Testis (tissue), 3 donors: Measurements from ENCODE around the gene MAGEA4. TPM values are rescaled to one million over a fixed set of nuclear protein-coding genes. Genes with fewer than 3 reads are reported as not detected.

Source experiments
- DNase-seq: peaks from one replicate; pipeline ENCODE4 v3.0.0-alpha.2; 2019
- H3K27ac ChIP-seq, 2 donors: fragments of 200-600 bp; sonication (generic); one replicate each; pipeline ENCODE4 v1.5.1; 2019
- H3K27me3 ChIP-seq: fragments of 200-600 bp; sonication (generic); one replicate; pipeline ENCODE4 v1.5.1; 2019
- H3K36me3 ChIP-seq: fragments of 200-600 bp; sonication (generic); one replicate; pipeline ENCODE4 v1.5.1; 2017; ENCODE audit warnings: low read depth; ENCODE audit errors: missing control alignments
- H3K4me1 ChIP-seq: fragments of 200-600 bp; sonication (generic); one replicate; pipeline ENCODE4 v1.5.1; 2019
- H3K4me3 ChIP-seq, 2 donors: fragments of 200-600 bp; sonication (generic); one replicate each; pipeline ENCODE4 v1.5.1; 2017 to 2019
- H3K9me3 ChIP-seq: fragments of 200-600 bp; sonication (generic); one replicate; pipeline ENCODE4 v1.5.1; 2017
- CTCF ChIP-seq, 3 experiments: fragments of 450-650 bp in 2 of 3; fragments of 200-600 bp in 1 of 3; sonication (generic) in 1 of 3; IDR thresholded peaks; one replicate each; pipeline ENCODE4 v1.5.1; 2016 to 2019; ENCODE audit warnings: antibody characterized with exemption in 3 of 3, mild to moderate bottlenecking in 2 of 3, moderate library complexity in 1 of 3
- POLR2A ChIP-seq: fragments of 450-650 bp; IDR thresholded peaks from one replicate; pipeline ENCODE4 v1.6.1; 2017; ENCODE audit warnings: antibody characterized with exemption, mild to moderate bottlenecking, moderate library complexity
- WGBS, 2 donors: methylation state at CpG; one replicate each; pipeline ENCODE4 v1.1.5; 2018; 5-methylcytosine and 5-hydroxymethylcytosine counted together
- intact Hi-C: fragments of 100-400 bp; cut with DNase I; formaldehyde crosslinking; loops from one replicate; pipeline ENCODE4 v1.15.1; 2023; ENCODE audit warnings: low total_unique reads
- polyA plus RNA-seq: library from polyadenylated mRNA; stranded (reverse); fragments of 350-450 nt; fragmentation: Illumina TruSeq; extraction: RNeasy Lipid Tissue Mini Kit (QIAGEN cat#74804); gene quantifications from one replicate; pipeline ENCODE4 v1.2.3, GENCODE V29; 2014; ENCODE audit warnings: low read depth, low replicate concordance; ENCODE audit not compliant: insufficient read depth
- total RNA-seq, 2 donors: library from RNA; depleted of rRNA; stranded (reverse); fragments of >200 nt; gene quantifications; one replicate each; pipeline ENCODE4 v1.2.3, GENCODE V29; 2016

Gene MAGEA4
- total and polyA plus RNA-seq, 3 donors from 2014 or later = 43.4 to 59.3 (median 52.3) TPM

DNA sequence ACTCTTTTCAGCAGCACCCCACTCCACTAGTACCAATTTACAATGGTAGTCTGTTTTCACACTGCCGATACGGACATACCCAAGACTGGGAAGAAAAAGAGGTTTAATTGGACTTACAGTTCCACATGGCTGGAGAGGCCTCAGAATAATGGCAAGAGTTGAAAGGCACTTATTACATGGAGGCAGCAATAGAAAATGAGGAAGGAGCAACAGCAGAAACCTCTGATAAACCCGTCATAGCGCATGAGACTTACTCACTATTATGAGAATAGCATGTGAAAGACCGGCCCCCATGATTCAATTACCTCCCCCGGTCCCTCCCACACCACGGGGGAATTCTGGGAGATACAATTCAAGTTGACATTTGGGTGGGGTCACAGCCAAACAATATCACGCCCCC, 34.1 kb upstream of the MAGEA4 start:
- Histone ChIP-seq H3K36me3 (no peaks in the 10 kb centered on the region), H3K9me3 (no peaks in the 10 kb centered on the region), H3K4me3 (no peak overlapping the region), H3K27me3 (no peaks in the 10 kb centered on the region), H3K27ac (no peak overlapping the region), H3K4me1 (no peaks in the 10 kb centered on the region)
- no peak for TF ChIP-seq POLR2A
- no peak for TF ChIP-seq CTCF (IDR thresholded peaks at IDR 0.05)
- no peak for DNase-seq
- WGBS, 2 donors = 89% methylated on average over 8 of the region's 8 CpGs
- intact Hi-C loops = no loop called here

DNA sequence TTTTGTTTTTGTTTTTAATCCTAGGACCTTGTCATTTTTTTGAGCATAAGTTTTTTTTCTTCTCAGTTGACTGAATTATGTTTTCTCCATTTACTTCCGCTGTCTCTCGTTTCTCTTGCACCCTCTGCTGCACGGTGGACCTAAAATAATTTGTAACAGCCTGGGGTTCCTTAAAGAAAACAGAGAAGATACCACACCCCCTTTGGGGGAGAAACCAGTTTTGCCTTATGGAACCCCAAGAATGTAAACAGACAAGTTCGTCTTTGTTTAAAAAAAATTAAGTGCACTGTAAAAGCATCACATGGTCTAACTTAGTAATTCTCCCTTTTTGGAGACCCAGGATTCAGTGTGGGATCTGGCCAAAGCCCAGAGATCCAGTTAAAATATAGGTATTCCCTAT, 32.8 kb upstream of the MAGEA4 start:
- no peak for TF ChIP-seq POLR2A
- TF ChIP-seq CTCF (IDR thresholded peaks at IDR 0.05) = no peak
- Histone ChIP-seq H3K36me3 (no peaks in the 10 kb centered on the region), H3K9me3 (no peaks in the 10 kb centered on the region), H3K4me3 (no peak overlapping the region), H3K4me1 (no peaks in the 10 kb centered on the region), H3K27ac (no peak overlapping the region), H3K27me3 (no peaks in the 10 kb centered on the region)
- intact Hi-C loops = no loop called here
- WGBS, 2 donors = 73 to 81% methylated on average over 4 of the region's 4 CpGs
- no peak for DNase-seq

- H3K4me1 ChIP-seq = no peaks in the 10 kb centered on the region
- no peak overlapping the region for H3K4me3 ChIP-seq
- no peak for TF ChIP-seq CTCF (IDR thresholded peaks at IDR 0.05)
- no peak for TF ChIP-seq POLR2A
- H3K36me3 ChIP-seq = no peaks in the 10 kb centered on the region
- no peaks in the 10 kb centered on the region for H3K27me3 ChIP-seq
- DNase-seq = no peak
- H3K9me3 ChIP-seq = no peaks in the 10 kb centered on the region
- no peak overlapping the region for H3K27ac ChIP-seq
- intact Hi-C loops = no loop called here
- WGBS, 2 donors = 41 to 48% methylated on average over 2 of the region's 2 CpGs
Measured at GRCh38 chrX:151880895-151881294, 31.8 kb upstream of the MAGEA4 start.

GRCh38 chrX:151889421-151889820, 23.3 kb upstream of the MAGEA4 start:
- intact Hi-C loops = no loop called here
- TF ChIP-seq CTCF (IDR thresholded peaks at IDR 0.05) = no peak
- TF ChIP-seq POLR2A = no peak
- no peaks in the 10 kb centered on the region for H3K27me3 ChIP-seq
- H3K4me3 ChIP-seq = no peak overlapping the region
- no peaks in the 10 kb centered on the region for H3K4me1 ChIP-seq
- no peaks in the 10 kb centered on the region for H3K36me3 ChIP-seq
- WGBS, 2 donors = 92 to 100% methylated on average over 2 of the region's 2 CpGs
- H3K27ac ChIP-seq = no peak overlapping the region
- no peaks in the 10 kb centered on the region for H3K9me3 ChIP-seq
- DNase-seq = no peak

- no peak for DNase-seq
- Histone ChIP-seq H3K36me3 (no peaks in the 10 kb centered on the region), H3K27me3 (no peaks in the 10 kb centered on the region), H3K27ac (no peak overlapping the region), H3K4me3 (no peak overlapping the region), H3K9me3 (no peaks in the 10 kb centered on the region), H3K4me1 (no peaks in the 10 kb centered on the region)
- 80 to 90% methylated on average over 3 to 5 of the region's 5 CpGs for WGBS, 2 donors
- TF ChIP-seq POLR2A (no peak), CTCF (IDR thresholded peaks at IDR 0.05) (no peak)
- intact Hi-C loops = no loop called here
Measured at GRCh38 chrX:151896734-151897474, 15.8 kb upstream of the MAGEA4 start.
